Calu3 (cell line): ENCODE measurements around the gene PDE4B. TPM values are rescaled to one million over a fixed set of nuclear protein-coding genes. Genes with fewer than 3 reads are reported as not detected.
"Not testable (repeated sequence)": the region's sequence is repeated elsewhere in the genome, so short reads cannot be mapped to it uniquely, and the experiment has no call there.

Source experiments
- BruUV-seq: library from RNA; stranded (reverse); fragments of 400-500 nt; replicated peaks from 2 replicates; lab custom pipeline; 2021; lab: Mats Ljungman, UMichigan
- CTCF ChIA-PET: fragments of 300-600 bp; sonication (Branson Sonifier 250); formaldehyde crosslinking; loops from one replicate; lab custom pipeline; 2022; ENCODE audit warnings: antibody characterized with exemption; lab: Charles Lee
- DNase-seq: peaks from one replicate; pipeline ENCODE4 v3.0.0; 2022
- H3K27ac Mint-ChIP-seq: one replicate; pipeline ENCODE4 v1.8.0; 2022; ENCODE audit warnings: mixed read lengths; ENCODE audit not compliant: unreplicated experiment
- H3K27me3 Mint-ChIP-seq: one replicate; pipeline ENCODE4 v1.8.0; 2022; ENCODE audit warnings: mixed read lengths; ENCODE audit not compliant: unreplicated experiment
- H3K36me3 Mint-ChIP-seq: one replicate; pipeline ENCODE4 v1.8.0; 2022; ENCODE audit warnings: mild to moderate bottlenecking, moderate library complexity, mixed read lengths; ENCODE audit not compliant: insufficient read depth, unreplicated experiment
- H3K4me1 Mint-ChIP-seq: one replicate; pipeline ENCODE4 v1.8.0; 2022; ENCODE audit warnings: mild to moderate bottlenecking, low read depth, mixed read lengths; ENCODE audit not compliant: unreplicated experiment
- H3K4me3 Mint-ChIP-seq: one replicate; pipeline ENCODE4 v1.8.0; 2022; ENCODE audit warnings: mild to moderate bottlenecking, low read depth, moderate library complexity, mixed read lengths; ENCODE audit not compliant: unreplicated experiment
- H3K9me3 Mint-ChIP-seq: one replicate; pipeline ENCODE4 v1.8.0; 2022; ENCODE audit warnings: low read depth, mixed read lengths; ENCODE audit not compliant: unreplicated experiment
- intact Hi-C: fragments of 100-400 bp; cut with micrococcal nuclease; formaldehyde crosslinking; loops from one replicate; pipeline ENCODE4 v1.10.0; 2022; ENCODE audit not compliant: unreplicated experiment
- total RNA-seq: library from RNA; stranded (reverse); gene quantifications from 2 replicates; pipeline ENCODE4 v1.2.3, GENCODE V29; 2022
- TF ChIP-seq, protein P1 (sequence below): fragments of 200-600 bp; IDR thresholded peaks from one replicate; pipeline ENCODE4 v1.8.0; 2022; ENCODE audit warnings: antibody characterized with exemption; ENCODE audit not compliant: unreplicated experiment

PDE4B gene
- total RNA-seq, 1 experiment from 2014 or later: 2.9 TPM

DNA sequence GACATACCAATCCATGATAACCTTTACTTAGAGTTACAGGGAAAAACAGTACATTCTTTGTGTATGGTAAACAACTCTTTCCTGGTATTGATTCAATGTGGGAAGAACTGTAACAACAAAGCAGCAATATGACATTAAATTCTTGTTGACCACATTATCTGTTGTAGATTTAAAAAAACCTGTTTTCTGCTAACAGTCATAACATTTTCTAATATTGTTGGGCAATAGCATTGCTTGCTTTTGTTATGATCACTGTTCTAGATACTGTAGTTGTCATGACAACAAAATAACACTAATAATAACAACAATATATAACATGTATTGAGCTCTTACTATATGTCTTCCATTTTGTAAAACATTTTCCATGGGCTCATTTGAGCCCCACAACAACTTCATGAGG is 54.2 kb downstream of the PDE4B start:
- no TSS peak for BruUV-seq

DNA sequence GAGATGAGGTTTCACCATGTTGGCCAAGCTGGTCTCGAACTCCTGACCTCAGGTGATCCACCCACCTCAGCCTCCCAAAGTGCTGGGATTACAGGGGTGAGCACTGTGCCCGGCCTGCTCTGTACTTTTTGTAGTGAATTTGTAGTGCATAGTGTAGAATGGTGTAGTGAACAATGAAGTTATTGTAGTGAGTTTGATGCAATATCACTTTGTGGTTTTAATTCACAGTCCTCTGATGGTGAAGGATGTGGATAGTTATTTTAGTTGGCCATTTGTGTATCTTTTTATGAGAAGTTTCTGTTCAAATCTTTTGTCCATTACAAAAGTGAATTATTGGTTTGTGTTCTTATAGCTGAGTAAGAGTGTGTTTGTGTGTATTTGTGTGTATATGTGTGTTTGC is 57.6 kb downstream of the PDE4B start:
- BruUV-seq: no TSS peak
- peaks cover 3% of the 10 kb centered on the region for H3K27me3 Mint-ChIP-seq
- peaks cover 9% of the 10 kb centered on the region for H3K4me1 Mint-ChIP-seq
- H3K4me3 Mint-ChIP-seq: no peak overlapping the region
- no peak for DNase-seq
- CTCF ChIA-PET: no interaction called here
- H3K36me3 Mint-ChIP-seq: no peaks in the 10 kb centered on the region
- TF ChIP-seq, protein P1, sequence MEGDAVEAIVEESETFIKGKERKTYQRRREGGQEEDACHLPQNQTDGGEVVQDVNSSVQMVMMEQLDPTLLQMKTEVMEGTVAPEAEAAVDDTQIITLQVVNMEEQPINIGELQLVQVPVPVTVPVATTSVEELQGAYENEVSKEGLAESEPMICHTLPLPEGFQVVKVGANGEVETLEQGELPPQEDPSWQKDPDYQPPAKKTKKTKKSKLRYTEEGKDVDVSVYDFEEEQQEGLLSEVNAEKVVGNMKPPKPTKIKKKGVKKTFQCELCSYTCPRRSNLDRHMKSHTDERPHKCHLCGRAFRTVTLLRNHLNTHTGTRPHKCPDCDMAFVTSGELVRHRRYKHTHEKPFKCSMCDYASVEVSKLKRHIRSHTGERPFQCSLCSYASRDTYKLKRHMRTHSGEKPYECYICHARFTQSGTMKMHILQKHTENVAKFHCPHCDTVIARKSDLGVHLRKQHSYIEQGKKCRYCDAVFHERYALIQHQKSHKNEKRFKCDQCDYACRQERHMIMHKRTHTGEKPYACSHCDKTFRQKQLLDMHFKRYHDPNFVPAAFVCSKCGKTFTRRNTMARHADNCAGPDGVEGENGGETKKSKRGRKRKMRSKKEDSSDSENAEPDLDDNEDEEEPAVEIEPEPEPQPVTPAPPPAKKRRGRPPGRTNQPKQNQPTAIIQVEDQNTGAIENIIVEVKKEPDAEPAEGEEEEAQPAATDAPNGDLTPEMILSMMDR: no peak
- no peaks in the 10 kb centered on the region for H3K9me3 Mint-ChIP-seq
- intact Hi-C loops: no loop called here
- no peak overlapping the region for H3K27ac Mint-ChIP-seq

More for the DNA sequence above, 54.2 kb downstream of the PDE4B start:
- Mint-ChIP-seq H3K27me3 (no peaks in the 10 kb centered on the region), H3K9me3 (no peaks in the 10 kb centered on the region), H3K4me3 (no peak overlapping the region), H3K27ac (no peak overlapping the region), H3K4me1 (peaks cover 9% of the 10 kb centered on the region), H3K36me3 (no peaks in the 10 kb centered on the region)
- DNase-seq: no peak
- intact Hi-C loops: no loop called here
- TF ChIP-seq, protein P1: no peak
- CTCF ChIA-PET: no interaction called here

DNA sequence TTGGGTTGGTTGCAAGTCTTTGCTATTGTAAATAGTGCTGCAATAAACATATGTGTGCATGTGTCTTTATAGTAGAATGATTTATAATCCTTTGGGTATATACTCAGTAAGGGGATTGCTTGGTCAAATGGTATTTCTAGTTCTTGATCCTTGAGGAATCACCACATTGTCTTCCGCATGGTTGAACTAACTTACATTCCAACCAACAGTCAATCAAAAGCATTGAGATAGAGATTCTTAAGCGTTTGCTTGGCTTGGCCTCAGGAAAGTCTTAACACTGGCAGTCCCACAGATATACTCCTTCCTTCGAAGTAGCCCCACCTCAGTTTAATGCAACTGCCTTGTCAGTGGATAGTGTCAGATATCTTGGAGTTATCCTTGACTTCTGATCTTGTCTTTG is 63.9 kb downstream of the PDE4B start:
- BruUV-seq, H3K4me3 Mint-ChIP-seq, DNase-seq, H3K27ac Mint-ChIP-seq, intact Hi-C loops, H3K4me1 Mint-ChIP-seq, H3K36me3 Mint-ChIP-seq, H3K9me3 Mint-ChIP-seq: not testable (repeated sequence)
- H3K27me3 Mint-ChIP-seq: peaks cover 28% of the 10 kb centered on the region
- CTCF ChIA-PET: interaction anchor here (0.5 kb wide), 1 partner anchor 375 kb away, joined by 4 read pairs; no protein-coding TSS in a partner anchor

DNA sequence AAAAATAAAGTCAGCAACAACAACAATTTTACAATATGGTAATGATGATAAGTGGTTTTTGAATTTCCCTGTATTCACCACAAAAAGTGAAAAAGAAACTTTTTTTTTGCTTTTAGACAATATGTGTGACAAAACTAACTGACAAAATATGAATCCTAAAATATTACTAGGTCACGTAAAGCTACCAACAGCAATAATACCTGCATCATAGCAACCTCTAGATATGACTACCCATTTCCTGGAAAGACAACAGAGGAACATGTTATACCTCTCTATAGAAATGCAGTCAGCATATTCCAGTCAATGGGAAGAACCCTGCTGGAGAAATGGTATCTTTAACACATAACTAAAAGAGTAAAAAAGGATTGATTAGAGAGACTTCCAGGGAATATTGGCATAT is 73.7 kb downstream of the PDE4B start:
- TF ChIP-seq, protein P1: no peak
- peaks cover 14% of the 10 kb centered on the region for H3K27me3 Mint-ChIP-seq
- no peak overlapping the region for H3K4me3 Mint-ChIP-seq
- H3K9me3 Mint-ChIP-seq: peaks cover 4% of the 10 kb centered on the region
- CTCF ChIA-PET: no interaction called here
- intact Hi-C loops: no loop called here
- no peaks in the 10 kb centered on the region for H3K36me3 Mint-ChIP-seq
- H3K27ac Mint-ChIP-seq: no peak overlapping the region
- no peaks in the 10 kb centered on the region for H3K4me1 Mint-ChIP-seq
- BruUV-seq: no TSS peak
- no peak for DNase-seq

DNA sequence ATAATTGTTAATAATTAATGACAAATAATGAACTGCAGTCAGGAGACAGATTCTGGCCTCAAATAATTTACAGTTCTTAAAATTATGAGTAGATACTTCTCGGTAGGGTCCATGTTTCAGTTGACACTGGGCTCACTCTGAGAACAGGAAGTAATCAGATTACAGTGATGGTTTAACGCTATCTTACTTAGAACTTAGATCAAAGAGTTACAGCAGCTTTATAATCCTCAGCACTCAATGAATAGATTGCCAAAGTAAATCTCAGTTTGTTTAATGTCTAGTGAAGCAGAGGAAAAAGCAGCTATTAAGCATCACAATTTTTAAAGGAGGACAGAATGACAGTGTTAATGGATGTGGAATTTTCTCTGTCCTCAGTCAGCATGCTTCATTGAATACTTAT is 79.6 kb downstream of the PDE4B start:
- H3K36me3 Mint-ChIP-seq: no peaks in the 10 kb centered on the region
- TF ChIP-seq, protein P1: no peak
- BruUV-seq: no TSS peak
- intact Hi-C loops: no loop called here
- peaks cover 7% of the 10 kb centered on the region for H3K4me1 Mint-ChIP-seq
- no peak for DNase-seq
- H3K27me3 Mint-ChIP-seq: peaks cover 10% of the 10 kb centered on the region
- H3K9me3 Mint-ChIP-seq: no peaks in the 10 kb centered on the region
- CTCF ChIA-PET: no interaction called here
- no peak overlapping the region for H3K4me3 Mint-ChIP-seq
- no peak overlapping the region for H3K27ac Mint-ChIP-seq

DNA sequence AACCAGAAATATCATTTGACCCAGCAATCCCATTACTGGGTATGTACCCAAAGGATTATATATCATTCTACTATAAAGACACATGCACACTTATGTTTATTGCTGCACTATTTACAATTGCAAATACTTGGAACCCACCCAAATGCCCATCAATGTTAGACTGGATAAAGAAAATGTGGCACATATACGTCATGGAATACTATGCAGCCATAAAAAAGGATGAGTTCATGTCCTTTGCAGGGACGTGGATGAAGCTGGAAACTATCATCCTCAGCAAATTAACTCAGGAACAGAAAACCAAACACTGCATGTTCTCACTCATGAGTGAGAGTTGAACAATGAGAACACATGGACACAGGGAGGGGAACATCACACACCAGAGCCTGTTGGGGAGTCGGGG is 85.6 kb downstream of the PDE4B start:
- H3K4me3 Mint-ChIP-seq, H3K27ac Mint-ChIP-seq, CTCF ChIA-PET, BruUV-seq, H3K9me3 Mint-ChIP-seq, DNase-seq, intact Hi-C loops, H3K36me3 Mint-ChIP-seq, H3K27me3 Mint-ChIP-seq, H3K4me1 Mint-ChIP-seq: not testable (repeated sequence)
